HG03565 (cell line): ENCODE data around the gene NPDC1.
"Not testable (repeated sequence)": the region's sequence is repeated elsewhere in the genome, so short reads cannot be mapped to it uniquely, and the experiment has no call there.

ENCODE experiments used
- ATAC-seq: cut with Tn5 transposase; IDR thresholded peaks from one replicate; pipeline ENCODE4 v1.9.1; 2021; ENCODE audit warnings: mild to moderate bottlenecking, moderate library complexity; ENCODE audit not compliant: unreplicated experiment

Gene NPDC1

DNA sequence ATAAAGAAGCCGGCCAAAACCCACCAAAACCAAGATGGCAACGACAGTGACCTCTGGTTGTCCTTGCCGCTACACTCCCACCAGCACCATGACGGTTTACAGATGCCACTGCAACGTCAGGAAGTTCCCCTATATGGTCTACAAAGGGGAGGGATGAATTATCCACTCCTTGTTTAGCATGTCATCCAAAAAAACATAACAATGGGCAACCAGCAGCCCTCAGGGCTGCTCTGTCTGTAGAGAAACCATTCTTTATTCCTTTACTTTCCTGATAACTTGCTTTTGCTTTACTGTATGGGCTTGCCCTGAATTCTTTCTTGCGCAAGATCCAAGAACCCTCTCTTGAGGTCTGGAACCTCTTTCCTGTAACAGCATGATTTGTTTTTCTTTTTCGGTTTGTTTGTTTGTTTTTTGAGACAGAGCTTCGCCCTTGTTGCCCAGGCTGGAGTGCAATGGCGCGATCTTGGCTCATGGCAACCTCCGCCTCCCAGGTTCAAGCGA is 29.3 kb upstream of the NPDC1 start:
- ATAC-seq: no peak

- no peak for ATAC-seq
These were observed 28.8 kb upstream of the NPDC1 start for GRCh38 chr9:137074657-137075274.

DNA sequence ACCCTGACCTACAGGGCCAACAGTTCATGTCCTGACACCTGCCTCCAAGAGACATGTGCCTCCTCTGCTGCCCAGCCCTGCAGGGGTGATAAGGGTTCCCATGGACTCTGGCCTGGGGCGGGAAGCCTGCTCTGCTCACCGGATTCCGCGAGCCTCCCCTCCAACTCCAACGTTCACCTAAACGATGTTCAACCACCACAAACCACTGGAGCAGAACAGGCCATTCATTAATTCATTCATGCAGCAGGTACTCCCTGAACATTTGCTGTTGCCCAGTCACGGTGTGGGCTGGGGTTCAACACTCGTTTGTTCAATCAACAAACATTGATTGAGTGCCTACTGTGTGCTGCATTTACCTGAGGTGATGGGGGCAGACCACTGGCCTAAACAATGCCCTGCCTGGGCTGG is 28.0 kb upstream of the NPDC1 start:
- no peak for ATAC-seq

DNA sequence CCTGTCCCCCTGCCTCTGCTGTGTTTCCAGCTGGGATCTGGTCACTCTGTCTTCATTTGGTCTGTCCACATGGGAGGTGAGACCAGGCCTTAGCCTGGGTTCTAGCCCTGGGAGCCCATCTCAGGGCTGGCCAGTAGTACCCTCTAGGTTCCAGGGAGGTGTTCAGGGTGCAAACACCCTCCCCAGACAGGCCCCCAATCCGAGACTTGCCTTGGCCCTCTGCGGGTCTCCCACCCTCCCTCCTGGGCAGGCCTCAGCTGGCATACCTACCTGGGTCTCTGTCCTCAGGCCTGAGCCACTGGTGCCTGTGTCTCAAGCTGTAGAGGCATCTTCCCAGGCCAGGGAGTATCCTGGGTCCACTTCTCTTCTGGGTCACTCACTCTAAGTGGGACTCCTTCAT is 25.3 kb upstream of the NPDC1 start:
- no peak for ATAC-seq

- ATAC-seq: no peak
These were observed 24.9 kb upstream of the NPDC1 start for GRCh38 chr9:137070906-137071275.

DNA sequence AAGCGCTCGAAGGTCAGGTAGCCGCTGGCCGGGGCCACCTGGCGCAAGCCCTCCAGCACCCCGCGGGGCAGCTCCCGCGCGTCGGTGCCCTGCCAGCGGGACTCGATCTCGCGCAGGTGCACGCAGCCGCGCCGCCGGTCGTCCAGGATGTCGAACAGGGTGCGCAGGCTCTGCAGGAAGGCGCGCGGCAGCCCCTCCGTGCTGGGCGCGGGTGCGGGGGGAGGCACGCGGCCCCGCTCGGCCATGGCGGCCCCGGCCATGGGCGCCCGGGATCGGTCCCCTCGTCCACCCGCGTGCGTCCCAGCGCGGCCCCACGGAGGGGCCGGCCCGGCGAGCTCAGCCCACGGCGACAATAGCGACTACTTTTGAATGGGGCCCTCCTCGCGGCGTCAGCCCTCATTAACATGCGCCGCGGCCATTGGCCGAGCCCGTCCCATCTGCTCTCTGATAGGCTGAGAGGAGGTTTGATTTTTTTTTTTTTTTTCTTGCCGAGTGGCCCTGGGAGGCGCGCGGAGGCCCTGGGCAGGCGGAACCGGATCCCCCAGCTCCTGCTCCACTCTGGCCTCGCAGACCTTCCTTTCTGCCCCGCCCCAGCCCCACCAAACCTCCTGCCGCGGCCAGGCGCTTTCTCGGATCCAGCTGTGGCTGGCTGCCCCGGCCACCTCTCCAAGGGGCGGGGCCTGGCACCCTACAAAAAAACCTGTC is 24.4 kb upstream of the NPDC1 start, which contains the start of gene SAPCD2:
Gene SAPCD2 (minus strand): TSS at position 357 of the 705 bp plus-strand sequence. CDS start 97 bp downstream, at position 260.
- ATAC-seq: peak; percentile 68

- ATAC-seq: peak; percentile 12
These were observed 23.6 kb upstream of the NPDC1 start for GRCh38 chr9:137069508-137070091.

DNA sequence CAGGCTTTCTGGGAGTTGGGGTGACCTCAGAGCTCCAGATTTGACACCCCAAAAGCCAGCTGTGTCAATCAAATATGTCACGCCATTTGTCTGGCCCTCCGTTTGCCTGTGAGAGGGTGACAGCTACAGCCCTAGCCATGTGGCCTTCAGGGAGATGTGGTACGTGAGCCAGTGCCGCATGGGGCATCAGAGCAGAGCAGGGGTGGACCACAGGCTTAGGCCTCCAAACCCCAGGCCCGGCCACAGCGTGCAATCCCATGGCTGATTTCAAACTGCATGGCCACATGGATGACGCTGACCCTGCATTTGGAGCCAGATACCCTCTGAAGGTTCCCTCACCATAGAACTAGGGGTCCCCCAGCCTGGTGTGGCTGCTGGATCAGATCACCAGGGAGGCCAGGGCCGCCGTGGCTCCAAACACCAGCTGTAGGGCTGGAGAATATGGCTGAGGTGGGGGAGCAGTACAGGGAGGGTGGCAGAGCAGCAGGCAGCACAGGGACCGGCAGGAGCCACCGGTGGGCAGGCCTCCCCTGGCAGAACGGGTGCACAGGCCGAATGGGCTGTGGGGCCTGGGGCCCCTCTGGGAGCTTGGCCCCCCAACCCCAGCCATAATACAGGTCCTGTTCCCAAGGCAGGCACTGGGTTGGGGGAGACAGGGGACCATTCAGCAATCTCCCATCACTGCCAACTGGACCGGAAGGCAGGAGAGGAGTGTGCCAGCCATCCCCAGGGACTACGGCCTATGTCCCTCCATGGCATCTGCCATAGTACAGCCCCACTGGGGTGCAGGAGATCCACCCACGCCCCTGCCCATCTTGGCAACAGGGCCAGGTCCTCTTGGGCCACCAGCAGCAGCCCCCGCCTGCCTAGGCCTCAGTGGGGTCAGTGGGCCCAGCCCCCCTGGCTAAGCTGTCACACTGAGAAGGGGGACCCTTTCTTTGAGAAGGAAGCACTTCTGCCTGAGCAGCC is 22.8 kb upstream of the NPDC1 start:
- no peak for ATAC-seq

GRCh38 chr9:137067860-137068538 is 22.0 kb upstream of the NPDC1 start:
- no peak for ATAC-seq

DNA sequence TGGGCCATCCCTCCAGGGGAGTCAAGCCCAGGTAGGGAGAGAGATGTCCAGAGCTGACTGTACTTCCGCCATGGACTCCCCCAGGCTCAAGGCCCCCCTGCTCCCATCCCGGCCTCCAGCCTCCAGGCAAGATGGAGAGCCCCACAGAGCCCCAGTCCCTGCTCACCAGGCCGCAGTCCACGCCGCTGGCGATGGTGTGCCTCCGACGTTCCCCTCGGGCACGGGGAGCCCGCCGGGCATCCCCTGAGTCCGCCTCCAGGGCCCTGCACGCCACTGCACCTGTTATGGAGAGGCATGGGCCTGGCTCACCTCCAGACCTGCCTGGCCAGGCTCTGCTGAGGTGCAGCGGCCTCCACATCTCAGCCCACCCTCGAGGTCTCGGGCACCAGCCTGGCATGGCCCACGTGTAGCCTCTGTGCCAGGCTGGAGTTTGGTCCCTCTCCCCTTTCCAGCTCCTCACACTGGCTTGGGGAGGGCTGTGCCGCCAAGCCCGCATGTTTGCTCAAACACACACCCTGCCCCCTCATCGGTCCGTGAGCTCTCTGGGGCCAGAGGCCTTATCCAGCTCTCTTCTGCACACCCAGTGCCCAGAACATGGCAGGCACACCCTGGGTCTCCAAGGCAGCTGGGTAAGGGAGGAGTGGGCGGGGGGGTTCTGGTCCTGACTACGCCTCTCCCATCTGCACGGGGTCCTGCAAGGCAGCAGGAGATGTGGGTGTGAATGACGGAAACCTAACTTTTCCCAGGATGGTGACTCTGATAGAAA is 20.3 kb upstream of the NPDC1 start:
- ATAC-seq: no peak

DNA sequence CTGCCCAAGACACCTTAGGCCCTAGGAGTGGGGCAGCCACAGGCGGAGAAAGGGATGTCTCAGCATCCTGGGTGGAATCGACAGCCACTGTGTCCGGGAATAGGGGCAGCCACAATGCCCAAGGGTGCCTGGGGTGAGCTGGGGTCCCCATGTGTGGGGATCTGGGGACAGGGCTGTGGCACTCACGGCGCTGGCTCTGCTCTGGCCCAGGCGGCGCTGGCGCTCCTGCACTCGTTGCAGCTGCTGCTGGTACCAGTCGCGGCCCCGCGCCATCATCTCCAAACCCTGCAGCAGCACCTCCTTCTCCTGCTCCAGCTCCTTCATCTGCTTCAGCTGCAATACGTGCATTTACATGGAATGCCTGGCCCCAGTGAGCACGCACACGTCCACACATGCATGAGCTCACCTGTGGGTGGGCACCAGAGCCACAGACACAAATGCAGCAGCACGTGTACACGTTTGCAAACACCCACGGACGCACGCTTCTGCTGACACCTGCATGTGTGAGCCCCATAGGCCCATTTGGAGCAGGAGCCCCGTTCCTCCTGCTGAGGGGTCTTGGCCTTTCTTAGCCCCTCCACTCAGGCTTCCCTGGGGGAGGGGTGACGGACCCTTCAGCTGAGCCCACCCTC is 19.5 kb upstream of the NPDC1 start:
- no peak for ATAC-seq

- ATAC-seq: no peak
These were observed 18.8 kb upstream of the NPDC1 start for GRCh38 chr9:137064880-137065164.

DNA sequence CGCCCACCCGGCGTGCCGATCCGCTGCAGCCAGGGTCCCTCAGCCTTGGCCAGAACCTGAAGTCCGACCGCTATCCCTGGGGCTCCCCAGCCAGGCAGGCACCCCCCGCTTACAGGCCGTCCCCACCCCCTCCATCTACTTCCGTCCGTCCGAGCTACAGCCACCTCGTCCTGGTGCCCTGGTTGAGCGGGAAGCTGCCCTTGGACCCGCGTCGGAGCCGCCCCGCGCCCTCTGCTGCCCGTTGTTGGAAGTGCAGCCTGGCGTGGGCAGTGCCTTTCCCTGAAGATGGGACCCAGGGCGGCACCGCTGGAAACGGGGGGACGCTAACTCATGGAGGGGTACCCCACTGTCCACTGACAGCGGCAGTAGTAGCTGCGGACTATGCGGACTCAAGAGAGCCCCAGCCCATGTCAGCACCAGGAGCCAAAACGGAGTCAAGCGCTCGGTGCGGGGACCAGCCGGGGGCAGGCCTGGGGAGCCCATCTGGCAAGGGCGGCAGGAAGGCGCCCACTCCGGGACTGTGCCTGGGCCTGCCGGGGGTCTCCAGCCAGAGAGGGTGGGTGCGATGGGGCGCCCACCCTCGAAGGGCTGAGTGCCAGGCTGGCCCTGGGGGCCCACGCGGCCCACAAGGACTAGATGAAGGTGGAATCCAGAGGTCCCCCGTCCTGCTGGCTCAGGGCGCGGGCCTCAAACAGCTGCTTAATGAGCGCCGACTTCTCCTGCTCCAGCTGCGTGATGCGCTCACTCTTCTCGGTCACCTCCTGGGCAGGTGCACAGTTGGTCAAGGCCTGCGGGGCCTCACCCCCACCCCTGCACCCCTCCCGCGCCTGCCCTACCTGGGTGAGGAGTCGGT is 18.3 kb upstream of the NPDC1 start:
- no peak for ATAC-seq

GRCh38 chr9:137063311-137064026 is 17.5 kb upstream of the NPDC1 start:
- ATAC-seq: no peak

DNA sequence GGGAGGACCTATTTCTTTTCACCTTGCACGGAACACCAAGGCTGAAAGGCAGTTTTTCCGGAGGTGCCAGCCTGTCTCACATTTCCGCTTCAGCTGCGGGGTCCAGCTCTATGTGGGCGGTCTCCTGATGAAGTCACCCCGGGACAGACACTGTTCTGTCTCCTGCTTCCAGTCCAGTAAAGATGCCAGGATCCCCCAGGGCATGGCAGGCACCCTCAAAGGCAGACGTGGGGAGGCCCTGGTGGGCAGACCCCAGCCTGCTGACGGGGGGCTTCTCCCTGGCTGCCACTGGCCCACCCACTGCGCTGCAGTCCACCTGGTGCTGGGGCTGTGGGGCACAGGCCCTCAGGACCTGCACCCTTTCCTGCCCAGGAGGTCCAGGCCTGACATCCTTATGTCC is 16.8 kb upstream of the NPDC1 start:
- ATAC-seq: not testable (repeated sequence)

GRCh38 chr9:137062384-137062783 is 16.4 kb upstream of the NPDC1 start:
- ATAC-seq: no peak

- no peak for ATAC-seq
These were observed 12.7 kb upstream of the NPDC1 start for GRCh38 chr9:137058521-137059234.
